Measurements from ENCODE around the gene PLEKHJ1. TPM values are rescaled to one million over a fixed set of nuclear protein-coding genes. Genes with fewer than 3 reads are reported as not detected.
"Not testable (repeated sequence)": the region's sequence is repeated elsewhere in the genome, so short reads cannot be mapped to it uniquely, and the experiment has no call there.

PLEKHJ1 gene
- total RNA-seq, 2 donors from 2014 or later, result 26.3 to 46.2 TPM

DNA sequence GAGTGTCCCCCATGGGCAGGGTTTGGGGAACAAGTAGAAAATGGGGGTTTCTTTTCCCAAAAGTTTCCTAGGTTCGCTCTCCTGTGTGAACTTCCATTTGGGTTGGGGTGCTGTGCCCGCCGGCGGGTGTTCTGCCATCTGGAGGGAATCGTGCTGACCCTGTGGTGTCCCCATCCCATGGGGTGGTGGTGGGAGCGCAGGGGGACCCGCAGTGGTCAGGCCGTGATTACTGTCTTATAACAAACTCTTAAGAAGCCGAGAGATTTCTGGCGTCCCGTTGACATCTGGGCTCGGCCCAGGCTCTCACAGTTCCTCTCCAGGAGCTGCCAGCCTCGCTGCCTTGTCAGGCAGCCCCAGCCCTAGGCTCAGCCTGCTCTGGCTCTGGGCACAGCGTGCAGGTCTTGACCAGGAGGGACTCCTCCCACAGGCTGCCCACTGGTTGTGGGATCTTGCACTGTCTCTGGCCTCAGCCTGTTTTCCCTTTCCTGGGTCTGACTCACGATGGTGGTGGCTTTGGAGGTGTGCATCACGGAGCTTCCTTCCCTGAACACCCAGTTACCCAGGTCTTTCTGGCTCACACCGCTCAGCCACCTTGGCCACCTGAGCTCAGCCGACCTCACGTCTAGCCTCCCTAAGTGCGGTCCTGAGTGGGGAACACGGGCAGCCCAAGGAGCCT, 34.5 kb downstream of the PLEKHJ1 start:
- H3K4me1 ChIP-seq (ENCODE audit: control insufficient read depth in 1 of 2, low read depth in 2 of 2), result peaks cover 0 to 7% of the 10 kb centered on the region in 2 donors
- H3K9me3 ChIP-seq, result no peaks in the 10 kb centered on the region
- peaks cover 17% of the 10 kb centered on the region for H3K36me3 ChIP-seq
- no peak for DNase-seq (ENCODE audit: low spot score)
- H3K27me3 ChIP-seq (replicated peaks; ENCODE audit: insufficient read depth), result no peaks in the 10 kb centered on the region
- no peak overlapping the region for H3K4me3 ChIP-seq
- TF ChIP-seq, protein P1, sequence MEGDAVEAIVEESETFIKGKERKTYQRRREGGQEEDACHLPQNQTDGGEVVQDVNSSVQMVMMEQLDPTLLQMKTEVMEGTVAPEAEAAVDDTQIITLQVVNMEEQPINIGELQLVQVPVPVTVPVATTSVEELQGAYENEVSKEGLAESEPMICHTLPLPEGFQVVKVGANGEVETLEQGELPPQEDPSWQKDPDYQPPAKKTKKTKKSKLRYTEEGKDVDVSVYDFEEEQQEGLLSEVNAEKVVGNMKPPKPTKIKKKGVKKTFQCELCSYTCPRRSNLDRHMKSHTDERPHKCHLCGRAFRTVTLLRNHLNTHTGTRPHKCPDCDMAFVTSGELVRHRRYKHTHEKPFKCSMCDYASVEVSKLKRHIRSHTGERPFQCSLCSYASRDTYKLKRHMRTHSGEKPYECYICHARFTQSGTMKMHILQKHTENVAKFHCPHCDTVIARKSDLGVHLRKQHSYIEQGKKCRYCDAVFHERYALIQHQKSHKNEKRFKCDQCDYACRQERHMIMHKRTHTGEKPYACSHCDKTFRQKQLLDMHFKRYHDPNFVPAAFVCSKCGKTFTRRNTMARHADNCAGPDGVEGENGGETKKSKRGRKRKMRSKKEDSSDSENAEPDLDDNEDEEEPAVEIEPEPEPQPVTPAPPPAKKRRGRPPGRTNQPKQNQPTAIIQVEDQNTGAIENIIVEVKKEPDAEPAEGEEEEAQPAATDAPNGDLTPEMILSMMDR (IDR thresholded peaks at IDR 0.05), result no peak
- H3K27ac ChIP-seq, result no peak overlapping the region
- ATAC-seq (ENCODE audit: insufficient number of reproducible peaks, low FRiP score, low read depth), result no peak

DNA sequence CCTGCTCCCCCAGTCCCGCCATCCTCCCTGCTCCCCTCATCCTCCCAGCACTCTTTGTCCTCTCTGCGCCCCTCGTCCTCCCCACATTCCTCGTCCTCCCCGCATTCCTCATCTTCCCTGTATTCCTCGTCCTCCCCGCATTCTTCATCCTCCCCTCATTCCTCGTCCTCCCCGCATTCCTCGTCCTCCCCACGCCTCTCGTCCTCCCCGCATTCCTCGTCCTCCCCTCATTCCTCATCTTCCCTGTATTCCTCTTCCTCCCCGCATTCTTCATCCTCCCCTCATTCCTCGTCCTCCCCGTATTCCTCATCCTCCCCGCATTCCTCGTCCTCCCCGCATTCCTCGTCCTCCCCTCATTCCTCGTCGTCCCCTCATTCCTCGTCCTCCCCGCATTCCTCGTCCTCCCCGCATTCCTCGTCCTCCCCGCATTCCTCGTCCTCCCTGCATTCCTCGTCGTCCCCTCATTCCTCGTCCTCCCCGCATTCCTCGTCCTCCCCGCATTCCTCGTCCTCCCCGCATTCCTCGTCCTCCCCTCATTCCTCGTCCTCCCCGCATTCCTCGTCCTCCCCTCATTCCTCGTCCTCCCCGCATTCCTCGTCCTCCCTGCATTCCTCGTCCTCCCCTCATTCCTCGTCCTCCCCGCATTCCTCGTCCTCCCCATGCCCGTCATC, 35.4 kb downstream of the PLEKHJ1 start:
- not testable (repeated sequence) for DNase-seq (ENCODE audit: low spot score); H3K27ac ChIP-seq; H3K4me1 ChIP-seq (ENCODE audit: control insufficient read depth in 1 of 2, low read depth in 2 of 2); H3K27me3 ChIP-seq (replicated peaks; ENCODE audit: insufficient read depth); H3K4me3 ChIP-seq; ATAC-seq (ENCODE audit: insufficient number of reproducible peaks, low FRiP score, low read depth); H3K9me3 ChIP-seq
- H3K36me3 ChIP-seq, result peaks cover 16% of the 10 kb centered on the region

DNA sequence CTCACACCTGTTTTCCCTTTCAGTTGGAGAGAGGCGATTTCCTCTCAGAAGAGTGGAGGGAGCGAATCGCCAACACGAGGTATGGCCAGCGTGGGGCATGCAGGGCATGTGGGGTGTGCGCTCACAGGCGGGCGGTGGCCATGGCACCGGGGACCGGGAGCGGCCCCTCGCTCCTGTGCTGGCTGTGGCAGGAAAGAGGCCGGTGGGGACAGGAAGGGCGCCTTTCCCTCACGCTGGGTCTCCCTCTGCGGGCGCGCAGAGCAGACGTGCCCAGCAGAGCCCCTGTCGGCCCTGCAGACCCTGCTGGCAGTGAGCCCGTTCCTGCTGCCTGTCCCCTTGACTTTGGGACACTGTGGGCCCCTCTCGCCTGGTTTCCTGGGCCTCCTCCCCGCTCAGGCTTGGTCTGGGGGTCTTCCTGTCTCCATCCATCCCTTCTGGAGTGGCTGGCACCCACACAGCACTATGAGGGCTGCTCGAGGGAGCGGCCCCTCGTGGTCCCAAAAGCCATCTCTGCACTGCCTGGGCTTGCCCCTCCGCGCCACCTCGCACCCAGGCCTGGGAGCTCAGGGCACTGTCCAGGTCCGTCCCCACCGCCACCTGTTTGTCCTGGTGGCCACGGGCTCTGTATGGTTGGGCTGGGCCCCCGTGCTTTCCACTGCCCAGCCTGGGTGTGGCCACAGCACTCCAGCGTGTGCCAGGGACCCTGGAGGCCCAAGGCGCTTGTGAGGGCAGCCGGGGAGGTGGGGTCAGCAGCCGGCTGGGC, 36.1 kb downstream of the PLEKHJ1 start:
- TF ChIP-seq, protein P1 (IDR thresholded peaks at IDR 0.05), result no peak
- ATAC-seq (ENCODE audit: insufficient number of reproducible peaks, low FRiP score, low read depth), result no peak

DNA sequence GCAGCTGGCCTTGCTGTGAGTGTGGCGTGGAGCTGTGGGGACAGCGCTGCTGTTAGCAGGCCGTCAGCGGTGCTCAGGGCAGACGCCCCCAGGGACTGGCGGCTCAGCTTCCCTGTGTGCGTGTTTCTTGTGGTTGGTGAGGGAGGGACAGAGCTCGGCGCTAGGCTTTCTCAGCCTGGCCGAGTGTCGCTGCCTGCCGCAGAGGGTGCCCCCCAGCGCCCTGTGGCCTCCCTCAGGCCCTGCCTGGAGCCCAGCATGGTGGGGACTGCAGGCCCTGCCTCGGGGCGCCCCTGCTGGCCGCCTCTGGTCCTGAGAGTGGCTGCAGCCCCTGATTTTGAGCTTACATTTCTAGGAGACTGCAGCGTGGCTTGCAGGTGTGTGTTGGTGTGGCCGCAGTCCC, 36.9 kb downstream of the PLEKHJ1 start:
- Histone ChIP-seq H3K27ac (no peak overlapping the region), H3K4me3 (no peak overlapping the region), H3K36me3 (peaks cover 26% of the 10 kb centered on the region), H3K9me3 (no peaks in the 10 kb centered on the region), H3K27me3 (replicated peaks; ENCODE audit: insufficient read depth) (no peaks in the 10 kb centered on the region), H3K4me1 (ENCODE audit: control insufficient read depth in 1 of 2, low read depth in 2 of 2) (peaks cover 0 to 7% of the 10 kb centered on the region in 2 donors)
- TF ChIP-seq, protein P1 (IDR thresholded peaks at IDR 0.05), result peak; percentile 47
- DNase-seq (ENCODE audit: low spot score) (no peak), ATAC-seq (ENCODE audit: insufficient number of reproducible peaks, low FRiP score, low read depth) (no peak)

More for the DNA sequence above, 36.1 kb downstream of the PLEKHJ1 start:
- Histone ChIP-seq H3K27ac (no peak overlapping the region), H3K27me3 (replicated peaks; ENCODE audit: insufficient read depth) (no peaks in the 10 kb centered on the region), H3K4me3 (no peak overlapping the region), H3K9me3 (no peaks in the 10 kb centered on the region), H3K4me1 (ENCODE audit: control insufficient read depth in 1 of 2, low read depth in 2 of 2) (peaks cover 0 to 7% of the 10 kb centered on the region in 2 donors), H3K36me3 (peaks cover 18% of the 10 kb centered on the region)
- DNase-seq (ENCODE audit: low spot score), result no peak

DNA sequence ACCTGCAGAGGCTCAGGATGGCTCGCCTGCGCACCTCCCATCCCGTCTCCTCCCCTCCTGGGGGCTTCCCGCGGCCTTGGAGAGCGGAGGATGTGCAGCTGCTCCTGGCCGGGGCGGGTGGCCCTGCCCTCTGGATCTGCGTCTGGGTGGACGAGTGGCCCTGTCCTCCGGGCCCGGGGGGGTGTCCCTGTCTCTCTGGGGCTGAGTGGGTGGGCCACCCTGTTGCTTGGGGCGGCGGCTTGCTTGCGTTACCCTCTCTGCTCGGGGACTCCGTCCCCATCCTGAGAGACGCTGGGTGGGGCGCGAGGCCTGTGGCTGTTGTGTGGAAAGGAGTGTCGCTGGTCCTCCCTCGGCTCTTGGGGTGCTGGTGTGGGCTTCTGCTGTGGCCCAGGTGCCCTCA, 37.8 kb downstream of the PLEKHJ1 start:
- TF ChIP-seq, protein P1 (IDR thresholded peaks at IDR 0.05), result no peak
- Histone ChIP-seq H3K27me3 (replicated peaks; ENCODE audit: insufficient read depth) (no peaks in the 10 kb centered on the region), H3K36me3 (peaks cover 24% of the 10 kb centered on the region), H3K9me3 (no peaks in the 10 kb centered on the region), H3K4me1 (ENCODE audit: control insufficient read depth in 1 of 2, low read depth in 2 of 2) (peaks cover 0 to 7% of the 10 kb centered on the region in 2 donors), H3K27ac (no peak overlapping the region), H3K4me3 (no peak overlapping the region)
- DNase-seq (ENCODE audit: low spot score) (no peak), ATAC-seq (ENCODE audit: insufficient number of reproducible peaks, low FRiP score, low read depth) (no peak)
